ENCODE measurements around the gene CYP4F22. TPM values are rescaled to one million over a fixed set of nuclear protein-coding genes. Genes with fewer than 3 reads are reported as not detected.

CYP4F22 gene
- total RNA-seq, 4 donors from 2014 or later, result not detected

DNA sequence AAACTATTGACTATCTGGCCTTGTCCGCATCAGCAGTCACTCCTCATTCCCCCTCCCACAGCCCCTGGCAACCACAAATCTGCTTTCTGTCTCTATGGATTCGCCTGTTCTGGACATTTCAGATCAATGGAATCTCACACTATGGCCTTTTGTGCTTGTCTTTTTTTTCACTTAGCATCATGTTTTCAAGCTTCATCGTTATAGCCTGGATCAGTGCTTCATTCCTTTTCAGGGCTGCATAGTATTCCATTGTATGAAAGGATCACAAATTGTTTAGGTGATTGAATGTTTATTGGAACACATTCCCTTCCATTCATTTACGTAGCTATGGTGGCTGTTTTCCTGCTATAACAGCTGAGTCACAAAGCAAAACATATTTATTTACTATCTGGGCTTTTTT is 21.3 kb upstream of the CYP4F22 start:
- no peaks in the 10 kb centered on the region for H3K9me3 ChIP-seq
- intact Hi-C loops (cut with DNase I; ENCODE audit: low total_unique reads), result no loop called here

DNA sequence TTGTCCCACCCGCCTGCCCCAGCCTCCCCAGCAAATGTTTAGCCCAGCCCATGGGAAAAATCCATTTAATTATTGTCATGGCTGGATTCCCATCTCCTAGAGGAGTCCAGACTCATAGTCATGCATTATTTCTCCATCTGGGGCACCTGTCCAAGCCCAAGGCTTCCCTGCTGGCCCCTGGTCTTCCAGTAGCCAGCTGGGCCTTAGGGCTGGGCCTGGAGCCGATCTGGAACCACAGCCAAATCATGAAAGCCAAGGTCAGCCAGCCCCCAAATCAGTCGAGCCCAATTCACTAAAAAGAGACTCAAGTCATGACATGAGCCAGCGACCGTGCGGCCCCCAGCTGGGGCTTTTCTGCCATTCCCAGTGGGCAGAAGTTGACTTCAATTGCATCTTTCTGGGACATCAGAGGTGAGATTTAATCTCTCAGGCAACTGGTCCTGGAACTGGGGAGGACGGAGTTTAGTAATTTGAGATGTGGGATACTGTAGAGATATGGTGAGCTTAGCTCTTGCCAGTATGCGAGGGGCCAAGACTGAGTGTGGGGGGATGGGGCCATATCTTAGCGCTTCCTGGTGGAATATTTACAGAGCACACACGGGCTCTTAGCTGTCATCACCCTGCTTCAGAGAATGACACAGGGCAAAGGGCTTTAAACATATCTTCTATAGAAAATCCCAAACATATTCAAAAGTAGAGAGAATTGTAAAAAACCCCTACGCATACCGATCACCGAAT is 19.7 kb upstream of the CYP4F22 start:
- Histone ChIP-seq H3K27me3 (no peaks in the 10 kb centered on the region), H3K9me3 (no peaks in the 10 kb centered on the region), H3K27ac (no peak overlapping the region), H3K4me1 (no peaks in the 10 kb centered on the region), H3K4me3 (no peak overlapping the region), H3K36me3 (no peaks in the 10 kb centered on the region)
- intact Hi-C loops (cut with DNase I; ENCODE audit: low total_unique reads), result no loop called here
- peak; percentile 26 to 28 for DNase-seq
- no peak for TF ChIP-seq POLR2A (IDR thresholded peaks at IDR 0.05)
- TF ChIP-seq, protein P1, sequence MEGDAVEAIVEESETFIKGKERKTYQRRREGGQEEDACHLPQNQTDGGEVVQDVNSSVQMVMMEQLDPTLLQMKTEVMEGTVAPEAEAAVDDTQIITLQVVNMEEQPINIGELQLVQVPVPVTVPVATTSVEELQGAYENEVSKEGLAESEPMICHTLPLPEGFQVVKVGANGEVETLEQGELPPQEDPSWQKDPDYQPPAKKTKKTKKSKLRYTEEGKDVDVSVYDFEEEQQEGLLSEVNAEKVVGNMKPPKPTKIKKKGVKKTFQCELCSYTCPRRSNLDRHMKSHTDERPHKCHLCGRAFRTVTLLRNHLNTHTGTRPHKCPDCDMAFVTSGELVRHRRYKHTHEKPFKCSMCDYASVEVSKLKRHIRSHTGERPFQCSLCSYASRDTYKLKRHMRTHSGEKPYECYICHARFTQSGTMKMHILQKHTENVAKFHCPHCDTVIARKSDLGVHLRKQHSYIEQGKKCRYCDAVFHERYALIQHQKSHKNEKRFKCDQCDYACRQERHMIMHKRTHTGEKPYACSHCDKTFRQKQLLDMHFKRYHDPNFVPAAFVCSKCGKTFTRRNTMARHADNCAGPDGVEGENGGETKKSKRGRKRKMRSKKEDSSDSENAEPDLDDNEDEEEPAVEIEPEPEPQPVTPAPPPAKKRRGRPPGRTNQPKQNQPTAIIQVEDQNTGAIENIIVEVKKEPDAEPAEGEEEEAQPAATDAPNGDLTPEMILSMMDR (IDR thresholded peaks at IDR 0.05), result no peak

More for the DNA sequence above, 21.3 kb upstream of the CYP4F22 start:
- Histone ChIP-seq H3K36me3 (no peaks in the 10 kb centered on the region), H3K27ac (no peak overlapping the region), H3K4me3 (no peak overlapping the region), H3K27me3 (no peaks in the 10 kb centered on the region), H3K4me1 (no peaks in the 10 kb centered on the region)
- no peak for DNase-seq
- TF ChIP-seq, protein P1 (IDR thresholded peaks at IDR 0.05), result no peak
- no peak for TF ChIP-seq POLR2A (IDR thresholded peaks at IDR 0.05)

DNA sequence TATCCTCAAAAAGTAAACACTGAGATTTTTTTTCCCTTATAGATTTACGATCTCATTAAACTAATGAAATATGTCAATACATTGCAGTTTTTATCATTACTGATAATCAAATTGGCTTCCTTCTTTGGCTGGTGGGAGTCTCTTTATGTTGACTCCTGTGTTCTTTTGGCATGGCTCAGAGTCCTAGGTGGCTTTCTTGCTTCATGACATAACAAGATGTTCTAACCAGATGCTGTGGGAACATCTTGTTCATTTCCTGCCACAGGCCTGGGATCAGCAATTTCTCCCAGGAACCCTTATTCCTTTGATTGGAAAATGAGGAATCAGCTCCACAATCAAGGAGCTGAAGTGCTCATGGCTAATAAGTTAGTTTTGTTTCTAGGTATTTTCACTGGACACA is 13.2 kb upstream of the CYP4F22 start:
- DNase-seq, result no peak
- TF ChIP-seq, protein P1 (IDR thresholded peaks at IDR 0.05), result no peak
- no peak for TF ChIP-seq POLR2A (IDR thresholded peaks at IDR 0.05)
- Histone ChIP-seq H3K4me3 (no peak overlapping the region), H3K27me3 (no peaks in the 10 kb centered on the region), H3K4me1 (no peaks in the 10 kb centered on the region), H3K9me3 (no peaks in the 10 kb centered on the region), H3K27ac (no peak overlapping the region), H3K36me3 (no peaks in the 10 kb centered on the region)
- intact Hi-C loops (cut with DNase I; ENCODE audit: low total_unique reads), result no loop called here

DNA sequence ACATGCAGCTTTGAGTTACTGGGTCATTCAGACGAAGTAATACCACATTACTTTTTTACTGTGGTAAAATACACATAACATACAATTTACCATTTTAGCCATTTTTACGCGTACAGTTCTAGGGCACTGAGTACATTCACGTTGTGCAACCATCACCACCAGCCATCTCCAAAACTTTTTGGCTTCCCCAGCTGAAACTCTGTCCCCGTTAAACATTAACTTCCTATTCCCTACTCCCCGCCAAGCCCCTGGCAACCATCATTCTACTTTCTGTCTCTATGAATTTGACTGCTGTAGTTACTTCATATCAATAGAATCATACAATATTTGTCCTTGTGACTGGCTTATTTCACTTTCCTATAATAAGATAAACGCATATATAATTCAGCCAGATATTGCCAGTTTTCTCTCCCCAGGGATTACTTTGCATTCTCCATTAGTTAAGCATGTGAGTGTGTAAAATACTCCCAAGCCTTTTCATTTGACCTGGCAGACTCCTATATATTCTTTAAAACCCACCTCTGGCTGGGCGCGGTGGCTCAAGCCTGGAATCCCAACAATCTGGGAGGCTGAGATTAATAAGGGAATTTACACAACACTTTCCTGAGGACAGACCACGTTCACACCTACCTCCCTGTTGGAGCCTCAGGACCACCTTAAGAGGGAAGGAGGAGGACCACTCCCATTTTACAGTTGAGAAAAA is 10.0 kb upstream of the CYP4F22 start:
- no peaks in the 10 kb centered on the region for H3K27me3 ChIP-seq
- DNase-seq, result no peak
- H3K4me3 ChIP-seq, result no peak overlapping the region
- H3K27ac ChIP-seq, result no peak overlapping the region
- TF ChIP-seq, protein P1 (IDR thresholded peaks at IDR 0.05), result no peak
- TF ChIP-seq POLR2A (IDR thresholded peaks at IDR 0.05), result no peak
- no peaks in the 10 kb centered on the region for H3K36me3 ChIP-seq
- intact Hi-C loops (cut with DNase I; ENCODE audit: low total_unique reads), result no loop called here
- H3K4me1 ChIP-seq, result no peaks in the 10 kb centered on the region
- H3K9me3 ChIP-seq, result no peaks in the 10 kb centered on the region

DNA sequence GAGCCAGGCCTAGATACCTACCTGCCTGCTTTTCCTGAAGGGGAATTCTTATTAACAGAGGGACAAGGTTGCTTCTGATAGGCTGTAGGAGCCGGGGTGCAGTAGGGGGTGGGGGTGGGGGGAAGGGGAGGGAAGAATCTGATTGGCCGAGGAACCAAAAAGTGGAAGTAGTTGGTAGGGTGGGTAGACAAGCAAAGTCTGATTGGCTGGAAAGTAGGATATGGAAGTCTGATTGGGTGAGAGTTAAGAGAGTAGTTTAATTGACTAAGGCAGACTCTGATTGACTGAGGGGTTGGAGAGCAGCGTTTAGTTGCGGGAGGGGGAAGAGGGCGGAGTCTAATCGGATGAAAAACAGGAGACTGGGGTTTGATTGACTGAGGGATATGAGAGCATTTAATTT is 9.4 kb upstream of the CYP4F22 start:
- no peak overlapping the region for H3K4me3 ChIP-seq
- H3K4me1 ChIP-seq, result no peaks in the 10 kb centered on the region
- H3K36me3 ChIP-seq, result no peaks in the 10 kb centered on the region
- TF ChIP-seq, protein P1 (IDR thresholded peaks at IDR 0.05), result no peak
- no peak for TF ChIP-seq POLR2A (IDR thresholded peaks at IDR 0.05)
- intact Hi-C loops (cut with DNase I; ENCODE audit: low total_unique reads), result no loop called here
- no peaks in the 10 kb centered on the region for H3K9me3 ChIP-seq
- no peaks in the 10 kb centered on the region for H3K27me3 ChIP-seq
- H3K27ac ChIP-seq, result no peak overlapping the region
- DNase-seq, result no peak
